PC-3 (cell line): Measurements from ENCODE around the gene NLGN1. TPM values are rescaled to one million over a fixed set of nuclear protein-coding genes. Genes with fewer than 3 reads are reported as not detected.

Source experiments
- ATAC-seq: fragments of 200-7000 bp; cut with Tn5 transposase; 2 replicates; pipeline ENCODE4 v1.9.1; 2020; ENCODE audit warnings: mild to moderate bottlenecking, moderate library complexity
- BruUV-seq: library from RNA; stranded (reverse); fragments of 400-500 nt; replicated peaks from 2 replicates; lab custom pipeline; 2021; lab: Mats Ljungman, UMichigan
- CTCF ChIA-PET: fragments of 300-600 bp; sonication (Branson Sonifier 250); formaldehyde crosslinking; loops from one replicate; lab custom pipeline; 2022; ENCODE audit warnings: antibody characterized with exemption; lab: Charles Lee
- POLR2A ChIA-PET: fragments of 300-600 bp; sonication (Branson Sonifier 250); formaldehyde crosslinking; loops from one replicate; lab custom pipeline; 2022; ENCODE audit warnings: antibody characterized with exemption; ENCODE audit not compliant: unreplicated experiment; lab: Charles Lee
- DNase-seq: peaks from one replicate; pipeline ENCODE4 v3.0.0-alpha.2; 2015
- H2AFZ ChIP-seq: fragments of 300-600 bp; sonication (generic); 2 replicates; pipeline ENCODE4 v1.6.0; 2016; ENCODE audit warnings: antibody characterized with exemption, low read length
- H3F3A ChIP-seq: fragments of 300-600 bp; sonication (generic); one replicate; pipeline ENCODE4 v1.6.0; 2017; ENCODE audit warnings: antibody characterized with exemption, low read length, control low read depth, mild to moderate bottlenecking; ENCODE audit not compliant: unreplicated experiment
- H3K27ac ChIP-seq: fragments of 300-600 bp; sonication (generic); 2 replicates; pipeline ENCODE4 v1.5.1; 2016; ENCODE audit warnings: mild to moderate bottlenecking, low read length
- H3K27me3 ChIP-seq: fragments of 300-600 bp; sonication (generic); 2 replicates; pipeline ENCODE4 v1.6.1; 2016; ENCODE audit warnings: low read length, mixed read lengths
- H3K36me3 ChIP-seq: fragments of 300-600 bp; sonication (generic); 2 replicates; pipeline ENCODE4 v1.6.1; 2016; ENCODE audit warnings: low read depth, mixed run types, low read length, mixed read lengths
- H3K4me1 ChIP-seq: fragments of 300-600 bp; sonication (generic); 2 replicates; pipeline ENCODE4 v1.5.1; 2016; ENCODE audit warnings: low read length; ENCODE audit not compliant: insufficient read depth
- H3K4me2 ChIP-seq: fragments of 300-600 bp; sonication (generic); 2 replicates; pipeline ENCODE4 v1.6.0; 2016; ENCODE audit warnings: low read length
- H3K4me3 ChIP-seq: fragments of 300-600 bp; sonication (generic); 2 replicates; pipeline ENCODE4 v1.5.1; 2016; ENCODE audit warnings: mild to moderate bottlenecking, low read length, mixed read lengths
- H3K79me2 ChIP-seq: fragments of 300-600 bp; sonication (generic); 2 replicates; pipeline ENCODE4 v1.6.1; 2017; ENCODE audit warnings: low read length, mixed read lengths
- H3K9ac ChIP-seq: fragments of 300-600 bp; sonication (generic); 2 replicates; pipeline ENCODE4 v1.6.0; 2016; ENCODE audit warnings: mild to moderate bottlenecking, low read length
- H3K9me2 ChIP-seq: fragments of 300-600 bp; sonication (generic); replicated peaks from 2 replicates; pipeline ENCODE4 v1.6.1; 2016; ENCODE audit warnings: mixed run types, low read length, mixed read lengths
- H3K9me3 ChIP-seq: fragments of 300-600 bp; sonication (generic); 2 replicates; pipeline ENCODE4 v1.6.1; 2016; ENCODE audit warnings: low read length, mixed read lengths
- H4K20me1 ChIP-seq: fragments of 300-600 bp; sonication (generic); 2 replicates; pipeline ENCODE4 v1.6.1; 2016; ENCODE audit warnings: low read length, mixed read lengths
- CTCF ChIP-seq: fragments of 300-600 bp; sonication (generic); conservative IDR thresholded peaks from 2 replicates; pipeline ENCODE4 v1.5.1; 2017; ENCODE audit warnings: antibody characterized with exemption, low read depth, mild to moderate bottlenecking, low read length
- EZH2 ChIP-seq: fragments of 300-600 bp; sonication (generic); IDR thresholded peaks from one replicate; pipeline ENCODE4 v1.6.1; 2017; ENCODE audit warnings: antibody characterized with exemption, mild to moderate bottlenecking, low read length; ENCODE audit not compliant: unreplicated experiment
- EZH2phosphoT487 ChIP-seq: fragments of 300-600 bp; sonication (generic); IDR thresholded peaks from 2 replicates; pipeline ENCODE4 v1.6.1; 2018; ENCODE audit warnings: mild to moderate bottlenecking, antibody characterized with exemption, low read length, borderline replicate concordance
- intact Hi-C: fragments of 100-400 bp; cut with micrococcal nuclease; formaldehyde crosslinking; loops from 2 replicates; pipeline ENCODE4 v1.9.0; 2023
- total RNA-seq: library from RNA; depleted of rRNA; stranded (reverse); fragments of >200 nt; gene quantifications from 2 replicates; pipeline ENCODE4 v1.2.3, GENCODE V29; 2014

The NLGN1 gene
- total RNA-seq, 1 experiment from 2014 or later = 0.77 TPM

DNA sequence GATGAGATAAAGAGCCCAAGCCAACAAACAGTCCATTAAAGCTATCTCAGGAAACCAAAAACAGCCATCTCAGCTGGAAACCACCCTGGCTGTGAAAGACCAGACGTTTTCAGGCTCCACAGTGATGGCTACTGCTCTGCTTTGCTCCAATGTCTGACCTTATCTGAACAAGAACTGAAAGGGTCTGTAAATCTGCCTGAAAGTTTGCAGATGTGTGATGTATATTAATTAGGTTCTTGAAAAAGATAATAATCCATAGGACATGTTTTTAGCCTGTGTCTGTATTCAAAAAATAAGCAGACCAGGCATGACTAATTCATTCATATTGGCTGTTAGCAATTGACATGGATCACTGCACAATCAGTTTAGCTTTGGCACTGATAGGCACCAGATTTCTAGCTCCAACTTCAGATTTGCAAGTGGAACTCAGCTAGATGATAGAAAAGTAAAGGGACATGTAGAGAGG lies 850.2 kb downstream of the NLGN1 start:
- no TSS peak for BruUV-seq

GRCh38 chr3:174251681-174252080 lies 854.1 kb downstream of the NLGN1 start:
- H3K9me2 ChIP-seq = no peaks in the 10 kb centered on the region
- no peaks in the 10 kb centered on the region for H4K20me1 ChIP-seq
- no peak overlapping the region for H2AFZ ChIP-seq
- ATAC-seq (no peak), DNase-seq (no peak)
- no peaks in the 10 kb centered on the region for H3K79me2 ChIP-seq
- BruUV-seq = no TSS peak
- no peaks in the 10 kb centered on the region for H3K36me3 ChIP-seq
- intact Hi-C loops = no loop called here
- no peak overlapping the region for H3K4me2 ChIP-seq
- H3K27me3 ChIP-seq = no peaks in the 10 kb centered on the region
- POLR2A ChIA-PET = no interaction called here
- H3K4me3 ChIP-seq = no peak overlapping the region
- H3K9ac ChIP-seq = no peak overlapping the region
- no peaks in the 10 kb centered on the region for H3F3A ChIP-seq
- no peaks in the 10 kb centered on the region for H3K4me1 ChIP-seq
- TF ChIP-seq EZH2phosphoT487 (no peak), CTCF (no peak), EZH2 (no peak)
- CTCF ChIA-PET = no interaction called here
- H3K9me3 ChIP-seq = no peaks in the 10 kb centered on the region
- H3K27ac ChIP-seq = no peak overlapping the region

More for the DNA sequence above, 850.2 kb downstream of the NLGN1 start:
- CTCF ChIA-PET = no interaction called here
- Histone ChIP-seq H3K27ac (no peak overlapping the region), H3K36me3 (no peaks in the 10 kb centered on the region), H3K79me2 (no peaks in the 10 kb centered on the region), H3K9me2 (no peaks in the 10 kb centered on the region), H3K4me3 (no peak overlapping the region), H3K4me2 (no peak overlapping the region), H3F3A (no peaks in the 10 kb centered on the region), H3K27me3 (no peaks in the 10 kb centered on the region), H3K9ac (no peak overlapping the region), H3K4me1 (no peaks in the 10 kb centered on the region), H4K20me1 (no peaks in the 10 kb centered on the region), H3K9me3 (no peaks in the 10 kb centered on the region), H2AFZ (no peak overlapping the region)
- DNase-seq (no peak), ATAC-seq (no peak)
- TF ChIP-seq CTCF = no peak
- TF ChIP-seq EZH2phosphoT487 = no peak
- TF ChIP-seq EZH2 = no peak
- intact Hi-C loops = no loop called here
- POLR2A ChIA-PET = interaction anchor here (0.6 kb wide), 1 partner anchor 29 kb away, joined by 5 read pairs; no protein-coding TSS in a partner anchor

DNA sequence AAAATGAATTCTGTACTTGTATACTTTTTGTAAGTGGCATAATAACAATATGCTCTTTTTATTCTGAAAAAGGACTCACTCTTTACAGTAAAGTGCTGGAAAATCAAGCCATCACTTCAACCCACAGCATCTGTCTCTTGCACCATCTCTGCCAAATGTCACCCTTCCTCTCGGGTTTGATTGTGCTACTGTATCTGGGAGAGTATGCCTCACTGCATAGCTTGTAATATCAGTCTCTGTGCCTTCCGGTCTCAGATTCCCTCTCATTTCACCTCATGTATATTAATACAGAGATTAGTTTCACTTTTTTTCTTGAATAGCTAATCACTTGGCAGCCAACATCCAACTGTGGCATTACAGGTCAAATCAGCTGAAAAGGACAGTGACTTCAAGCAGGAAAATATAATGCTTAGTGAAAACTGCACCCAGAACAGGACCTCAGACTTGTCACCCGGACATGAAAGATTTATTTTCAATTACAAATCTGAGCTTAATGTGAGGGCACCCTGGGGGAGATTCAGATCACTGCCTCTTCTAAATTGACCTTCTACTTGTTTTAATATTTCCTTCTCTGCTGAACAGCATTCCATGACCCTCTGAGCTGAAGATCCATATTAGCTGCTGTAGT lies 855.8 kb downstream of the NLGN1 start:
- H3K27me3 ChIP-seq = no peaks in the 10 kb centered on the region
- H3K4me1 ChIP-seq = no peaks in the 10 kb centered on the region
- no peak overlapping the region for H3K27ac ChIP-seq
- no TSS peak for BruUV-seq
- TF ChIP-seq CTCF (no peak), EZH2phosphoT487 (no peak), EZH2 (no peak)
- intact Hi-C loops = no loop called here
- ChIA-PET POLR2A (no interaction called here), CTCF (no interaction called here)
- no peak overlapping the region for H3K9ac ChIP-seq
- no peaks in the 10 kb centered on the region for H3F3A ChIP-seq
- no peak for DNase-seq
- no peaks in the 10 kb centered on the region for H3K9me2 ChIP-seq
- no peak overlapping the region for H2AFZ ChIP-seq
- no peak overlapping the region for H3K4me2 ChIP-seq
- no peak for ATAC-seq
- H4K20me1 ChIP-seq = no peaks in the 10 kb centered on the region
- H3K79me2 ChIP-seq = no peaks in the 10 kb centered on the region
- H3K36me3 ChIP-seq = no peaks in the 10 kb centered on the region
- H3K9me3 ChIP-seq = no peaks in the 10 kb centered on the region
- H3K4me3 ChIP-seq = no peak overlapping the region
